ENCODE results near the gene GPR87.

GPR87 gene

DNA sequence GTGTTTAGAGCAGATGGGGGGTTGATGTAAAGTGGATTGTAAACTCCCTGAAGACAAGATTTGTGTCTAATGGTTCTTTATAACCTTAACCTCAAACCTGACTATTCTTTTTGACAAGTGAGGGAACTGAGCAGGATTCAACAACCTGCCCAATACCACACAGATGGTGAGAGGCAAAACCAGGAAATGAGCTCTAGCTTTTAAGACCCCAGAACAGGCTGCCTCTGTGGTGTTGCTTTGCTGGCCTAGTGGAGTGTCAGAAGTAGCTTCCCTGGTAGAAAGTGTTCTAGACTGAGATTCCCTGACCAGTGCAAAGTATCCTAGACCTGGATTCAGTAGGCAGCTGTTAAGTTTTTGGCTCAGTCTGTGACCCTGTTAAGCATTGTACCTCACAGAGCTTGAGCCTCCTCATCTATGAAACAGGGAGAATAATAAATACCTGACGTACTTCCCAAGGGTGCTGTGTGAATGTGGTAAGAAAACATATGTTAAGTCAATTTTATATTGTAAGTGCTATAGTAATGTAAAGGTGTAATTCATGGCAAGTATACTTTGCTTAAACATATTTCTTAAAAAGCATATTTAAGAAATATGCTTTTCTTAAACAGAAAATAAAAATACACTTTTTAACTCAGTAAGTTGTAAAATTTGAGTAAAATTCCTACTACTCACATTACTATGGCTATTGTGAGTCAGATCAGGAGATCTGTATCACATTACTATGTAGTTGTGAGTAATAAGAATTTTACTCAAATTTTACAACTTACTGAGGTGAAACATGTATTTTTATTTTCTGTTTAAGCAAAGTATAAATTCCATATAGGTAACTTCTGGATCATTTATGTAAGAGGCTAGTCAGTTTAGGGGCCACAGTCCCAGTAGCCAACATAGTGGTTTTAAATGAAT is 8.8 kb downstream of the GPR87 start:
- Histone ChIP-seq H3K18ac (ENCODE audit: low read length) (no peak overlapping the region), H2BK5ac (ENCODE audit: low read length) (no peak overlapping the region), H3K4ac (ENCODE audit: low read depth, low read length) (no peak overlapping the region), H2BK15ac (replicated peaks; ENCODE audit: low read depth) (no peak overlapping the region), H4K5ac (ENCODE audit: low read length) (no peak overlapping the region), H3K9ac (ENCODE audit: low read length) (no peak overlapping the region), H3K56ac (ENCODE audit: low read length) (no peak overlapping the region), H3K23ac (ENCODE audit: low read length) (no peak overlapping the region), H3K4me1 (ENCODE audit: control insufficient read depth, low read depth, low read length) (peaks cover 16% of the 10 kb centered on the region), H4K8ac (ENCODE audit: low read depth, low read length) (no peak overlapping the region), H3K36me3 (ENCODE audit: control insufficient read depth, insufficient read depth, low read length) (no peaks in the 10 kb centered on the region), H3K4me2 (ENCODE audit: low read length) (no peak overlapping the region), H3K79me2 (ENCODE audit: control insufficient read depth, insufficient read depth, low read length) (no peaks in the 10 kb centered on the region), H3K27me3 (ENCODE audit: insufficient read depth, low read length, poor library complexity) (no peaks in the 10 kb centered on the region), H2BK120ac (ENCODE audit: low read depth, low read length) (no peak overlapping the region), H3K27ac (ENCODE audit: low read depth, low read length) (no peak overlapping the region), H3K79me1 (ENCODE audit: low read length) (no peaks in the 10 kb centered on the region), H2AK5ac (ENCODE audit: low read length) (no peak overlapping the region), H3K4me3 (ENCODE audit: low read length) (no peak overlapping the region)
- DNase-seq: no peak
- WGBS (ENCODE audit: extremely low coverage, insufficient coverage, low lambda C conversion rate): no CpG with 5 or more reads among the region's 1 CpG

DNA sequence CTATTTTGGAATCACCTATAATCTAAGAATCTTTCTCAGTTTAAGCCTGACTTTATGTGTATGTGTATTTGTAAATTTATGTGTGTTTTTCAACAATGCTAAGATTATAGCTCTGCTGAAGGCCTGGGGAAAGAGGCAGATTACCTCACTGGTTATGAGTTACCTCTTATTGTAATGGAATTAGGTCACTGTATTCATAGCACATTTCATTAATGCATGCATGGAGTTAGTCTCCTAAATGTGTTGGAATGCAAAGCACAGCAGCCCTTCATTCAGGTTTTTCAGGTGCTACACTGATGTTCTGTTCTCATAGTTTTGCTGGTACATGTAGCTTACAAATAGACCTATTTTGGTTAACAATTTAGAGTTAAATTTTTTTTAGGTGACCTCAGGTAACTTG is 9.5 kb downstream of the GPR87 start:
- Histone ChIP-seq H3K18ac (ENCODE audit: low read length) (no peak overlapping the region), H3K9ac (ENCODE audit: low read length) (no peak overlapping the region), H3K4me3 (ENCODE audit: low read length) (no peak overlapping the region), H2BK15ac (replicated peaks; ENCODE audit: low read depth) (no peak overlapping the region), H2AK5ac (ENCODE audit: low read length) (no peak overlapping the region), H3K27me3 (ENCODE audit: insufficient read depth, low read length, poor library complexity) (no peaks in the 10 kb centered on the region), H3K4me2 (ENCODE audit: low read length) (no peak overlapping the region), H3K56ac (ENCODE audit: low read length) (no peak overlapping the region), H3K4ac (ENCODE audit: low read depth, low read length) (no peak overlapping the region), H3K79me2 (ENCODE audit: control insufficient read depth, insufficient read depth, low read length) (no peaks in the 10 kb centered on the region), H2BK5ac (ENCODE audit: low read length) (no peak overlapping the region), H2BK120ac (ENCODE audit: low read depth, low read length) (no peak overlapping the region), H3K27ac (ENCODE audit: low read depth, low read length) (no peak overlapping the region), H3K36me3 (ENCODE audit: control insufficient read depth, insufficient read depth, low read length) (no peaks in the 10 kb centered on the region), H4K8ac (ENCODE audit: low read depth, low read length) (no peak overlapping the region), H4K5ac (ENCODE audit: low read length) (no peak overlapping the region), H3K79me1 (ENCODE audit: low read length) (no peaks in the 10 kb centered on the region), H3K23ac (ENCODE audit: low read length) (no peak overlapping the region), H3K4me1 (ENCODE audit: control insufficient read depth, low read depth, low read length) (peaks cover 16% of the 10 kb centered on the region)
- DNase-seq: no peak

DNA sequence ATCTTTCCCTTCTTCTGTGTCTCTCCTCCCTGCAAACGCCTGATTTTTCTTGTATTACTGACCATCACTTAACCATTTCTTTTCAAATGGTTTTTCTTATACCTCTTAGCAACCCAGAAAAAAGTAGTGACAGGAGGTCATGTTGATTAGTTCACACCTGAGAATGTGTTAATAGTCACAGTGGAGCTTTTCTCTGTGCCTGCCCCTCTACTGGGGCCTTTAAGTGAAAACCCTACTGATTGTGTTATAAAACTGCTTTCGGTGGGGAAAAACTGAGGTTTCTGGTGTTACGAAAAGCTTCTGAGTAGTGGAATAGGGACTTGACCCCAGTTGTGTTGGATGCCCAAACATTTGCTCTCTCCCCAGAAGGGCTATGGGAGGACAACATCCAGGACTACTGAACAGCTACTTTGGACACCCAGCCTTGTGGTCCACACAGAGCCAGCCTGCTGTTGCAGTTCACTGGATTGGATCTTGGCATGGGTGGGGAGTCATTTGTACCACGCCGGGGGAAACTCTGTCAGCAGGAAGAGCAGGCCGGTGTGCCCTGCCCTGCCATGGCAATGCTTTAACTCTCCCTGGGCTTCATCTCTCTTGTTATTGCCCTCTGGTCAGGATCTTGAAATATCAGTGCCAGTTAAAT is 10.3 kb downstream of the GPR87 start:
- peaks cover 16% of the 10 kb centered on the region for H3K4me1 ChIP-seq (ENCODE audit: control insufficient read depth, low read depth, low read length)
- H3K79me2 ChIP-seq (ENCODE audit: control insufficient read depth, insufficient read depth, low read length): no peaks in the 10 kb centered on the region
- no peak overlapping the region for H2BK120ac ChIP-seq (ENCODE audit: low read depth, low read length)
- H3K9ac ChIP-seq (ENCODE audit: low read length): peak overlapping the region; percentile 22
- no peak overlapping the region for H2BK5ac ChIP-seq (ENCODE audit: low read length)
- H3K23ac ChIP-seq (ENCODE audit: low read length): no peak overlapping the region
- H3K4ac ChIP-seq (ENCODE audit: low read depth, low read length): no peak overlapping the region
- no peaks in the 10 kb centered on the region for H3K36me3 ChIP-seq (ENCODE audit: control insufficient read depth, insufficient read depth, low read length)
- H2BK15ac ChIP-seq (replicated peaks; ENCODE audit: low read depth): no peak overlapping the region
- no peak overlapping the region for H3K18ac ChIP-seq (ENCODE audit: low read length)
- H3K4me3 ChIP-seq (ENCODE audit: low read length): no peak overlapping the region
- H4K5ac ChIP-seq (ENCODE audit: low read length): no peak overlapping the region
- peak overlapping the region; percentile 45 for H3K56ac ChIP-seq (ENCODE audit: low read length)
- H3K4me2 ChIP-seq (ENCODE audit: low read length): no peak overlapping the region
- no peak overlapping the region for H4K8ac ChIP-seq (ENCODE audit: low read depth, low read length)
- H2AK5ac ChIP-seq (ENCODE audit: low read length): peak overlapping the region; percentile 70
- no peak overlapping the region for H3K27ac ChIP-seq (ENCODE audit: low read depth, low read length)
- DNase-seq: peak; percentile 71
- H3K27me3 ChIP-seq (ENCODE audit: insufficient read depth, low read length, poor library complexity): no peaks in the 10 kb centered on the region
- H3K79me1 ChIP-seq (ENCODE audit: low read length): no peaks in the 10 kb centered on the region
- no CpG with 5 or more reads among the region's 6 CpGs for WGBS (ENCODE audit: extremely low coverage, insufficient coverage, low lambda C conversion rate)

DNA sequence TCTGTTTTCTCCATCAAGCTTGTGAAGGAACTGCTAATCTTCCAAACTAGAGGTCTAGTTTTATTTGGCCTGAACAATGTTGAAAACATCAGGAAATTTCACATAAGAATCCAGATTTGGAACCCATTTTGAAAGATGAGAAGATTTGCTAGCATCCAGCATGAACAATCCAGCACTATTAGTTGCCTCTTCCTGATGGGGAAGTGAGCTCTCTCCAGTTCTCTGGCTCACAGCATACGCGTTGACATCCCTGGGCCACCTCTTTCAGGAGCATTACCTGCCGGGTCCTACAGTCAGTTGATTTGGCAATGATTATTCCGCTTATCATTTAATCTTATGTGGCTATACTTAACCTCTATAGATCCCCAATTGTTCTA is 10.9 kb downstream of the GPR87 start:
- Histone ChIP-seq H3K79me1 (ENCODE audit: low read length) (no peaks in the 10 kb centered on the region), H3K18ac (ENCODE audit: low read length) (no peak overlapping the region), H3K79me2 (ENCODE audit: control insufficient read depth, insufficient read depth, low read length) (no peaks in the 10 kb centered on the region), H2BK120ac (ENCODE audit: low read depth, low read length) (no peak overlapping the region), H3K27ac (ENCODE audit: low read depth, low read length) (no peak overlapping the region), H2BK5ac (ENCODE audit: low read length) (no peak overlapping the region), H2BK15ac (replicated peaks; ENCODE audit: low read depth) (no peak overlapping the region), H2AK5ac (ENCODE audit: low read length) (no peak overlapping the region), H3K4me1 (ENCODE audit: control insufficient read depth, low read depth, low read length) (peaks cover 16% of the 10 kb centered on the region), H3K23ac (ENCODE audit: low read length) (no peak overlapping the region), H3K9ac (ENCODE audit: low read length) (no peak overlapping the region), H3K4ac (ENCODE audit: low read depth, low read length) (peak overlapping the region; percentile 36), H3K27me3 (ENCODE audit: insufficient read depth, low read length, poor library complexity) (no peaks in the 10 kb centered on the region), H3K36me3 (ENCODE audit: control insufficient read depth, insufficient read depth, low read length) (no peaks in the 10 kb centered on the region), H3K4me3 (ENCODE audit: low read length) (no peak overlapping the region), H4K5ac (ENCODE audit: low read length) (no peak overlapping the region), H3K4me2 (ENCODE audit: low read length) (no peak overlapping the region), H3K56ac (ENCODE audit: low read length) (peak overlapping the region; percentile 10), H4K8ac (ENCODE audit: low read depth, low read length) (no peak overlapping the region)
- DNase-seq: peak; percentile 56
- no CpG with 5 or more reads among the region's 4 CpGs for WGBS (ENCODE audit: extremely low coverage, insufficient coverage, low lambda C conversion rate)

DNA sequence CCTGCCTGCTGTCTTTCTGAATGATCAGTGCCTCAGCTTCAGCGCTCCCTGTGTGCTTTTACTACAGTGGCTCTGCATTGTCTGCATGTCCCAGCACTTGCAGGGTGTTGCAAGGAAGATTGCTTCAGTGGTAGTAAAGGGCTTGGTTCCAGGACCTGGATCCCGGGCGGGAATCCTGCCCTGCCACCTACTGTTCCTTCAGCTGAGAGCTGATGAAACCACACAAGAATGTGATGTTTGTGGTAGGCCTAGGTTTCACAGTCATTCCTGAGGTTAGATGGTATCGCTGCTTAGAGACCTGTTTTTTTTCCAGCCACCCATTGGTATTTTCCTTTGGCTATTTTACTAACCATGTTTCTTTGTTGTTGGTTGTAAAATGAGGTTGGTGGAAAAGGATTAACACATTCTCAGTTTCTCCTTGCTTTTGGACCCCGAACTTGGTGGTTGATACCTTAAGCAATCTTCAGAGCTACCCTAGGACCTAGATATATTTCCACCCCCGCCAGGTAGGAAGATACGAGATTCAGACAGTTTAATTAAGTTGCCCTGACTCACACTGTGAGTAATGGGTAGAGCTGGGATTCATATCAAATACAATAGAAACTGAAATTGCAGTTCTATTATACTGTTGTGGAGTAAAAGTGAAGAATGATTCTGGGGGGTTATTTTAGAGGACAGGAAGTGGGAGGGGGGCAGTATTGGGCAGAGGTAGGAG is 11.4 kb downstream of the GPR87 start:
- no peaks in the 10 kb centered on the region for H3K79me2 ChIP-seq (ENCODE audit: control insufficient read depth, insufficient read depth, low read length)
- H4K5ac ChIP-seq (ENCODE audit: low read length): no peak overlapping the region
- DNase-seq: peak; percentile 99
- no peaks in the 10 kb centered on the region for H3K36me3 ChIP-seq (ENCODE audit: control insufficient read depth, insufficient read depth, low read length)
- H2BK15ac ChIP-seq (replicated peaks; ENCODE audit: low read depth): no peak overlapping the region
- H3K18ac ChIP-seq (ENCODE audit: low read length): no peak overlapping the region
- H3K9ac ChIP-seq (ENCODE audit: low read length): no peak overlapping the region
- H2AK5ac ChIP-seq (ENCODE audit: low read length): no peak overlapping the region
- H3K56ac ChIP-seq (ENCODE audit: low read length): peak overlapping the region; percentile 10
- H4K8ac ChIP-seq (ENCODE audit: low read depth, low read length): no peak overlapping the region
- no peak overlapping the region for H3K4me2 ChIP-seq (ENCODE audit: low read length)
- H3K4me3 ChIP-seq (ENCODE audit: low read length): no peak overlapping the region
- H2BK120ac ChIP-seq (ENCODE audit: low read depth, low read length): no peak overlapping the region
- no peak overlapping the region for H3K27ac ChIP-seq (ENCODE audit: low read depth, low read length)
- H3K79me1 ChIP-seq (ENCODE audit: low read length): no peaks in the 10 kb centered on the region
- WGBS (ENCODE audit: extremely low coverage, insufficient coverage, low lambda C conversion rate): no CpG with 5 or more reads among the region's 7 CpGs
- no peak overlapping the region for H2BK5ac ChIP-seq (ENCODE audit: low read length)
- H3K23ac ChIP-seq (ENCODE audit: low read length): no peak overlapping the region
- H3K4ac ChIP-seq (ENCODE audit: low read depth, low read length): peak overlapping the region; percentile 36
- no peaks in the 10 kb centered on the region for H3K27me3 ChIP-seq (ENCODE audit: insufficient read depth, low read length, poor library complexity)
- H3K4me1 ChIP-seq (ENCODE audit: control insufficient read depth, low read depth, low read length): peaks cover 16% of the 10 kb centered on the region

All from mesendoderm (in vitro differentiated cells).